Measurements from ENCODE around the gene MTCP1.

DNA sequence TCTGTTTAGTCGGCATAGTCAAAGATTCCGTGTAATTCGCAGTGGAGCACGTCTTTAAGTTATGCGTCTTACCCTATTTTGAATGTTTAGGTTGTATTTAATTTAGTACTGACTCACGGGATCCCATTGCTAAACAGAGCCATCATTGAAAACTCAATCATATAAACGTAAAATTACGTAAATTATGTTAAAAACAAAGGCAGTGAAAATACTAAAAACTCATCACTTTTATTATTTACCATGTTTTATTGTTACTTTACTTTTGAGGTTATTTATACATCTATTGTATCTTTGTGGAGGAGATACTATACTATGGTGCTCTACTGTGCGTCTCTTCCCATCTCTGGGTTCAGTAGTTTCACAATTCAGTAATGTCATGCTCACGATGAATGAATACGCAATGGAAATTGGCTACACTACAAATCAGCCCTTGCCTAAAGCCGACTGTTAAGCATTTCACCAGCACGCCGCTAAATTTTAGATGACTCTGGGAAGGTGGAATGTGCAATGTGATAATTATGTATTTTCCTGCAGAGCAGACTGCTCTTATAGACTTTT, 43.3 kb downstream of the MTCP1 start:
- TF ChIP-seq, protein P1, sequence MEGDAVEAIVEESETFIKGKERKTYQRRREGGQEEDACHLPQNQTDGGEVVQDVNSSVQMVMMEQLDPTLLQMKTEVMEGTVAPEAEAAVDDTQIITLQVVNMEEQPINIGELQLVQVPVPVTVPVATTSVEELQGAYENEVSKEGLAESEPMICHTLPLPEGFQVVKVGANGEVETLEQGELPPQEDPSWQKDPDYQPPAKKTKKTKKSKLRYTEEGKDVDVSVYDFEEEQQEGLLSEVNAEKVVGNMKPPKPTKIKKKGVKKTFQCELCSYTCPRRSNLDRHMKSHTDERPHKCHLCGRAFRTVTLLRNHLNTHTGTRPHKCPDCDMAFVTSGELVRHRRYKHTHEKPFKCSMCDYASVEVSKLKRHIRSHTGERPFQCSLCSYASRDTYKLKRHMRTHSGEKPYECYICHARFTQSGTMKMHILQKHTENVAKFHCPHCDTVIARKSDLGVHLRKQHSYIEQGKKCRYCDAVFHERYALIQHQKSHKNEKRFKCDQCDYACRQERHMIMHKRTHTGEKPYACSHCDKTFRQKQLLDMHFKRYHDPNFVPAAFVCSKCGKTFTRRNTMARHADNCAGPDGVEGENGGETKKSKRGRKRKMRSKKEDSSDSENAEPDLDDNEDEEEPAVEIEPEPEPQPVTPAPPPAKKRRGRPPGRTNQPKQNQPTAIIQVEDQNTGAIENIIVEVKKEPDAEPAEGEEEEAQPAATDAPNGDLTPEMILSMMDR (IDR thresholded peaks at IDR 0.05) = no peak
- TF ChIP-seq POLR2A (IDR thresholded peaks at IDR 0.05) (peak in 1 of 2 donors; percentile 67), EP300 (IDR thresholded peaks at IDR 0.05) (no peak), POLR2AphosphoS5 (IDR thresholded peaks at IDR 0.05) (peak in 2 of 3 donors; percentile 34 to 61)
